Parathyroid adenoma (tissue), 2 donors: Measurements from ENCODE around the gene DNM3.

Source experiments
- H2AFZ ChIP-seq: fragments of 300-600 bp; sonication (generic); one replicate; pipeline ENCODE4 v1.7.0; 2017; ENCODE audit warnings: antibody characterized with exemption, mild to moderate bottlenecking
- H3K27ac ChIP-seq: fragments of 300-600 bp; sonication (generic); one replicate; pipeline ENCODE4 v1.7.0; 2017
- H3K27me3 ChIP-seq: fragments of 300-600 bp; sonication (generic); one replicate; pipeline ENCODE4 v1.7.0; 2017; ENCODE audit warnings: low read length; ENCODE audit not compliant: control insufficient read depth, insufficient read depth
- H3K36me3 ChIP-seq: fragments of 300-600 bp; sonication (generic); one replicate; pipeline ENCODE4 v1.7.0; 2017; ENCODE audit warnings: low read length; ENCODE audit not compliant: control insufficient read depth, insufficient read depth
- H3K4me1 ChIP-seq: fragments of 300-600 bp; sonication (generic); one replicate; pipeline ENCODE4 v1.7.0; 2017; ENCODE audit warnings: control low read depth
- H3K4me2 ChIP-seq: fragments of 300-600 bp; sonication (generic); one replicate; pipeline ENCODE4 v1.7.0; 2017; ENCODE audit warnings: low read length
- H3K4me3 ChIP-seq: fragments of 300-600 bp; sonication (generic); one replicate; pipeline ENCODE4 v1.7.0; 2017; ENCODE audit warnings: low read depth, low read length
- H3K79me2 ChIP-seq: fragments of 300-600 bp; sonication (generic); one replicate; pipeline ENCODE4 v1.7.0; 2017; ENCODE audit warnings: control low read depth
- H3K9ac ChIP-seq: fragments of 300-600 bp; sonication (generic); one replicate; pipeline ENCODE4 v1.7.0; 2017; ENCODE audit warnings: mild to moderate bottlenecking
- H3K9me3 ChIP-seq: fragments of 300-600 bp; sonication (generic); one replicate; pipeline ENCODE4 v1.7.0; 2017; ENCODE audit warnings: low read length; ENCODE audit not compliant: control insufficient read depth
- TF ChIP-seq, protein P1 (sequence below): fragments of 300-600 bp; sonication (generic); IDR thresholded peaks from one replicate; pipeline ENCODE4 v1.7.0; 2017; ENCODE audit warnings: antibody characterized with exemption, mild to moderate bottlenecking
- donor health status: primary hyperparathyroidism.

The DNM3 gene

GRCh38 chr1:171841050-171841910 is at the start of gene DNM3:
TSS of gene DNM3 (plus strand) at chr1:171841498. CDS start at chr1:171841657, 159 bp downstream.
- no peaks in the 10 kb centered on the region for H3K4me1 ChIP-seq
- H3K9ac ChIP-seq = no peak within 1 kb of the TSS
- H3K4me3 ChIP-seq = peak within 1 kb of the TSS; percentile 59
- no peaks in the 10 kb centered on the region for H3K36me3 ChIP-seq
- H3K4me2 ChIP-seq = peak within 1 kb of the TSS; percentile 95
- H2AFZ ChIP-seq = peak within 1 kb of the TSS; percentile 95
- peak within 1 kb of the TSS; percentile 57 for H3K27ac ChIP-seq
- H3K79me2 ChIP-seq = no peaks in the 10 kb centered on the region
- H3K27me3 ChIP-seq = no peaks in the 10 kb centered on the region
- H3K9me3 ChIP-seq = no peaks in the 10 kb centered on the region
- TF ChIP-seq, protein P1, sequence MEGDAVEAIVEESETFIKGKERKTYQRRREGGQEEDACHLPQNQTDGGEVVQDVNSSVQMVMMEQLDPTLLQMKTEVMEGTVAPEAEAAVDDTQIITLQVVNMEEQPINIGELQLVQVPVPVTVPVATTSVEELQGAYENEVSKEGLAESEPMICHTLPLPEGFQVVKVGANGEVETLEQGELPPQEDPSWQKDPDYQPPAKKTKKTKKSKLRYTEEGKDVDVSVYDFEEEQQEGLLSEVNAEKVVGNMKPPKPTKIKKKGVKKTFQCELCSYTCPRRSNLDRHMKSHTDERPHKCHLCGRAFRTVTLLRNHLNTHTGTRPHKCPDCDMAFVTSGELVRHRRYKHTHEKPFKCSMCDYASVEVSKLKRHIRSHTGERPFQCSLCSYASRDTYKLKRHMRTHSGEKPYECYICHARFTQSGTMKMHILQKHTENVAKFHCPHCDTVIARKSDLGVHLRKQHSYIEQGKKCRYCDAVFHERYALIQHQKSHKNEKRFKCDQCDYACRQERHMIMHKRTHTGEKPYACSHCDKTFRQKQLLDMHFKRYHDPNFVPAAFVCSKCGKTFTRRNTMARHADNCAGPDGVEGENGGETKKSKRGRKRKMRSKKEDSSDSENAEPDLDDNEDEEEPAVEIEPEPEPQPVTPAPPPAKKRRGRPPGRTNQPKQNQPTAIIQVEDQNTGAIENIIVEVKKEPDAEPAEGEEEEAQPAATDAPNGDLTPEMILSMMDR = no peak

DNA sequence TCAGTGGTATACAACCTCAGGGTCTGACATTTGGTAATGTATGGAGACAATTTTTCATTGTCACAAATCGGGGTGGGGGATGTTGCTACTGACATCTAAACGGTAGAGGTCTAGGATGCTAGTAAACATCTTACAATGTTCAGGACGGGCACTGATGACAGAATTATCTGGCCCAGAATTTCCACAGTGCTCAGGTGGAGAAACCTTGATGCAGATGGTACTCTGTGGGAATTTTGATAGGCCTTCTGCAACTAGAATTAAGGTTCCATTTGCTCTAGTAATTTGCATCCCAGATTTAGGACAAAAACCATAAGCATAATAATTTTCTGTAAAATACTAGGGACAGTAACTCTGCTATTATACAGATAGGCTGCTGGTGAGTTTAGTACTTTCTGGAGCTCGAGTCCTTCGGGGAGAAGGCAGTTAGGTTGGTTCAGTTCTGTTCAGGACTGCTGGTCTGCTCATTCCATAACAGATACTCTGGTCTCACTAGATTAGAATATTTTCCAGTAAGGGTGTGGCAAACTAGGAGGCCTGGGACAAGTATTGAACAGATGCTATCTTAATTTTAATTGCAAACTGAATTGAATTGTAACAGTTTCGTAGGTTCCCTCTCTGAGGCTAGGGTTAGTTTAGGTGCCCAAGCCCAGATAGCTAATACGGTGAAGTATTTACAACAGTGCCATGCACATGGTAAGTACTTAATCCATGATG is 48.5 kb upstream of the DNM3 start:
- Histone ChIP-seq H3K27ac (no peak overlapping the region), H2AFZ (no peak overlapping the region), H3K9me3 (no peaks in the 10 kb centered on the region), H3K4me2 (no peak overlapping the region), H3K4me3 (no peak overlapping the region), H3K36me3 (no peaks in the 10 kb centered on the region), H3K9ac (no peak overlapping the region), H3K79me2 (no peaks in the 10 kb centered on the region), H3K4me1 (peaks cover 4% of the 10 kb centered on the region), H3K27me3 (no peaks in the 10 kb centered on the region)
- TF ChIP-seq, protein P1 = no peak

- TF ChIP-seq, protein P1 = no peak
- Histone ChIP-seq H3K9me3 (no peaks in the 10 kb centered on the region), H3K9ac (no peak overlapping the region), H3K4me3 (no peak overlapping the region), H3K4me2 (no peak overlapping the region), H3K36me3 (no peaks in the 10 kb centered on the region), H2AFZ (no peak overlapping the region), H3K27me3 (no peaks in the 10 kb centered on the region), H3K79me2 (no peaks in the 10 kb centered on the region), H3K4me1 (peaks cover 4% of the 10 kb centered on the region), H3K27ac (no peak overlapping the region)
Observed at GRCh38 chr1:171793636-171794035, 47.7 kb upstream of the DNM3 start.

DNA sequence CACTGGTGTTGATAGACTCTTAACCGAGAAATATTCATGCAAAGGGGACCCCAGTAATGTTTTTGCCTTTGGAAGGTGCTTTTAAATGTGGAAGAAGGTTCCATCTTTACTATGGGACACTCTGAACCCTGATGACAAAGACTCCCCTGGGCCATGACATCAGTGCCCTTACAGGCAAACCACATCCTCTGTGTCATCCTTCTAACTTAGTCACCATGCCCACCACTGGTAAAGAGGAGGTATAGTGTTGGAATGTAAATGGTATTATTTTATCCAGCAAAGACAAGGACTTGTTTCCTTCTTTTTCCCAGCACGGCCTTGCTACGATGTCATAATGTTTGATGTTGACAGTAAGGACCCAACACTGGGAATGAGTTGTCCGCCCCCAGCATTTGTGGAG is 47.2 kb upstream of the DNM3 start:
- no peaks in the 10 kb centered on the region for H3K79me2 ChIP-seq
- no peaks in the 10 kb centered on the region for H3K27me3 ChIP-seq
- no peaks in the 10 kb centered on the region for H3K36me3 ChIP-seq
- TF ChIP-seq, protein P1 = no peak
- no peak overlapping the region for H3K4me3 ChIP-seq
- no peak overlapping the region for H2AFZ ChIP-seq
- H3K9ac ChIP-seq = no peak overlapping the region
- H3K27ac ChIP-seq = no peak overlapping the region
- no peak overlapping the region for H3K4me2 ChIP-seq
- peaks cover 3% of the 10 kb centered on the region for H3K4me1 ChIP-seq
- no peaks in the 10 kb centered on the region for H3K9me3 ChIP-seq
